Measurements from ENCODE around the gene LGALS13.

DNA sequence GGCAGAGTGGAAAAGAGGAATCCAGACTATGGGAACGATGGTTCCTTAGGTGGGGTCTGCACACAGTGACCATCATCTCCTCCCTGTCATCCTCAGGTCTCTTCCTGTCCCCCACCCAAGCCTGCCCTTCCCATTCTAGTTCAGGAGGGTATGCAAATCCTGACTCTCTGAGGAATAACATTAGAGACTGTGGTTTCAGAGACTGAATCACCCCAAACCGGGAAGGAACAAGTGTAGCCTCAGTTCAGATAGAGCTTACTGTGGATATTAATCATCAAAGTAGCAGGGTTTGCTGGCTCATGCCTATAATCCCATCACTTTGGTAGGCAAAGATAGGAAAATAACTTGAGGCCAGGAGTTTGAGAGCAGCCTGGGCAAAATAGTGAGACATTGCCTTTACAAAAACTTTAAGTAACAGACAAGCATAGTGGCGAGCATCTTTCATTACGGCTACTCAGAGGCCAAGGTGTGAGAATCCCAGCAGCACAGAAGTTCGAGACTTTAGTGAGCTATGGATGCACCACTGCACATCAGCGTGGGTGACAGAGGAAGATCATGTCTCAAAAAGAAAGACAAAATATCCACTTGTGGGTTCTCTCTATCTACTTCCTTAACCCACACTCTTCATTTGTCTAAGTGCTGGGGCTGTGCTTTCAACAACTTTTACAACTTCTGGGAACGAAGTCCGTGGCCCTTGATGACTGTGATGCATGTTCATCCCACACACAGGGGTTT lies 19.3 kb upstream of the LGALS13 start:
- TF ChIP-seq, protein P1, sequence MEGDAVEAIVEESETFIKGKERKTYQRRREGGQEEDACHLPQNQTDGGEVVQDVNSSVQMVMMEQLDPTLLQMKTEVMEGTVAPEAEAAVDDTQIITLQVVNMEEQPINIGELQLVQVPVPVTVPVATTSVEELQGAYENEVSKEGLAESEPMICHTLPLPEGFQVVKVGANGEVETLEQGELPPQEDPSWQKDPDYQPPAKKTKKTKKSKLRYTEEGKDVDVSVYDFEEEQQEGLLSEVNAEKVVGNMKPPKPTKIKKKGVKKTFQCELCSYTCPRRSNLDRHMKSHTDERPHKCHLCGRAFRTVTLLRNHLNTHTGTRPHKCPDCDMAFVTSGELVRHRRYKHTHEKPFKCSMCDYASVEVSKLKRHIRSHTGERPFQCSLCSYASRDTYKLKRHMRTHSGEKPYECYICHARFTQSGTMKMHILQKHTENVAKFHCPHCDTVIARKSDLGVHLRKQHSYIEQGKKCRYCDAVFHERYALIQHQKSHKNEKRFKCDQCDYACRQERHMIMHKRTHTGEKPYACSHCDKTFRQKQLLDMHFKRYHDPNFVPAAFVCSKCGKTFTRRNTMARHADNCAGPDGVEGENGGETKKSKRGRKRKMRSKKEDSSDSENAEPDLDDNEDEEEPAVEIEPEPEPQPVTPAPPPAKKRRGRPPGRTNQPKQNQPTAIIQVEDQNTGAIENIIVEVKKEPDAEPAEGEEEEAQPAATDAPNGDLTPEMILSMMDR (IDR thresholded peaks at IDR 0.05) = no peak
- no peak for TF ChIP-seq POLR2AphosphoS5 (IDR thresholded peaks at IDR 0.05)
- TF ChIP-seq POLR2A (IDR thresholded peaks at IDR 0.05) = no peak
